ENCODE results near the gene KRTAP4-16.

The KRTAP4-16 gene

DNA sequence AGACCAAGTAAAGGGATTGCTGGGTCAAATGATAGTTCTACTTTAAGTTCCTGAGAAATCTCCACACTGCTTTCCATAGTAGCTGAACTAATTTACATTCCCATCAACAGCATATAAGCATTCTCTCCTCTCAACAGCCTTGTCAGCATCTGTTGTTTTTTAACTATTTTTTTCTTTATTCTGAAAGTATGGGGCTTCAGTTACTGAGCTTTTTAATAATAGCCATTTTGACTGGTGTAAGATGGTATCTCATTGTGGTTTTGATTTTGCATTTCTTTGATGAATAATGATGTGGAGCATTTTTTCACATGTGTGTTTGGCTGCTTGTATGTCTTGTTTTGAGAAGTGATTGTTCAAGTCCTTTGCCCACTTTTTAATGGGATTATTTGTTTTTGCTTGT, 49.4 kb downstream of the KRTAP4-16 start:
- H3K4me3 ChIP-seq (ENCODE audit: low read depth, low read length) = no peak overlapping the region
- TF ChIP-seq, protein P1, sequence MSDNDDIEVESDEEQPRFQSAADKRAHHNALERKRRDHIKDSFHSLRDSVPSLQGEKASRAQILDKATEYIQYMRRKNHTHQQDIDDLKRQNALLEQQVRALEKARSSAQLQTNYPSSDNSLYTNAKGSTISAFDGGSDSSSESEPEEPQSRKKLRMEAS (IDR thresholded peaks at IDR 0.05; ENCODE audit: low read depth, low read length) = no peak
- TF ChIP-seq MYC (IDR thresholded peaks at IDR 0.05; ENCODE audit: low read depth, low read length) (no peak), POLR2A (IDR thresholded peaks at IDR 0.05; ENCODE audit: extremely low read depth, insufficient read length) (no peak)
- TF ChIP-seq, protein P2, sequence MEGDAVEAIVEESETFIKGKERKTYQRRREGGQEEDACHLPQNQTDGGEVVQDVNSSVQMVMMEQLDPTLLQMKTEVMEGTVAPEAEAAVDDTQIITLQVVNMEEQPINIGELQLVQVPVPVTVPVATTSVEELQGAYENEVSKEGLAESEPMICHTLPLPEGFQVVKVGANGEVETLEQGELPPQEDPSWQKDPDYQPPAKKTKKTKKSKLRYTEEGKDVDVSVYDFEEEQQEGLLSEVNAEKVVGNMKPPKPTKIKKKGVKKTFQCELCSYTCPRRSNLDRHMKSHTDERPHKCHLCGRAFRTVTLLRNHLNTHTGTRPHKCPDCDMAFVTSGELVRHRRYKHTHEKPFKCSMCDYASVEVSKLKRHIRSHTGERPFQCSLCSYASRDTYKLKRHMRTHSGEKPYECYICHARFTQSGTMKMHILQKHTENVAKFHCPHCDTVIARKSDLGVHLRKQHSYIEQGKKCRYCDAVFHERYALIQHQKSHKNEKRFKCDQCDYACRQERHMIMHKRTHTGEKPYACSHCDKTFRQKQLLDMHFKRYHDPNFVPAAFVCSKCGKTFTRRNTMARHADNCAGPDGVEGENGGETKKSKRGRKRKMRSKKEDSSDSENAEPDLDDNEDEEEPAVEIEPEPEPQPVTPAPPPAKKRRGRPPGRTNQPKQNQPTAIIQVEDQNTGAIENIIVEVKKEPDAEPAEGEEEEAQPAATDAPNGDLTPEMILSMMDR (IDR thresholded peaks at IDR 0.05; ENCODE audit: low read depth, low read length) = no peak
- no peak for DNase-seq (ENCODE audit: low read depth)
